ENCODE measurements around the gene SLC22A2. TPM values are rescaled to one million over a fixed set of nuclear protein-coding genes. Genes with fewer than 3 reads are reported as not detected.
A peak's percentile ranks its signal among the peaks of the same experiment; 100 is the strongest.

Gene SLC22A2
- total RNA-seq, 6 experiments from 2014 or later = not detected

- intact Hi-C loops (cut with DNase I) = no loop called here
- TF ChIP-seq, protein P1, sequence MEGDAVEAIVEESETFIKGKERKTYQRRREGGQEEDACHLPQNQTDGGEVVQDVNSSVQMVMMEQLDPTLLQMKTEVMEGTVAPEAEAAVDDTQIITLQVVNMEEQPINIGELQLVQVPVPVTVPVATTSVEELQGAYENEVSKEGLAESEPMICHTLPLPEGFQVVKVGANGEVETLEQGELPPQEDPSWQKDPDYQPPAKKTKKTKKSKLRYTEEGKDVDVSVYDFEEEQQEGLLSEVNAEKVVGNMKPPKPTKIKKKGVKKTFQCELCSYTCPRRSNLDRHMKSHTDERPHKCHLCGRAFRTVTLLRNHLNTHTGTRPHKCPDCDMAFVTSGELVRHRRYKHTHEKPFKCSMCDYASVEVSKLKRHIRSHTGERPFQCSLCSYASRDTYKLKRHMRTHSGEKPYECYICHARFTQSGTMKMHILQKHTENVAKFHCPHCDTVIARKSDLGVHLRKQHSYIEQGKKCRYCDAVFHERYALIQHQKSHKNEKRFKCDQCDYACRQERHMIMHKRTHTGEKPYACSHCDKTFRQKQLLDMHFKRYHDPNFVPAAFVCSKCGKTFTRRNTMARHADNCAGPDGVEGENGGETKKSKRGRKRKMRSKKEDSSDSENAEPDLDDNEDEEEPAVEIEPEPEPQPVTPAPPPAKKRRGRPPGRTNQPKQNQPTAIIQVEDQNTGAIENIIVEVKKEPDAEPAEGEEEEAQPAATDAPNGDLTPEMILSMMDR (IDR thresholded peaks at IDR 0.05) = no peak
- no peak for TF ChIP-seq POLR2A (IDR thresholded peaks at IDR 0.05)
- H3K27ac ChIP-seq = no peak overlapping the region
- 67% methylated on average over 1 of the region's 6 CpGs for WGBS (ENCODE audit: insufficient coverage, low coverage, low lambda C conversion rate, missing lambda C conversion rate)
- no peaks in the 10 kb centered on the region for H3K27me3 ChIP-seq
- H3K4me1 ChIP-seq = peaks cover 0 to 4% (median 0%) of the 10 kb centered on the region in 4 donors
- no peak overlapping the region for H3K4me3 ChIP-seq
- ATAC-seq (no peak), DNase-seq (no peak)
- no peaks in the 10 kb centered on the region for H3K36me3 ChIP-seq
- no peaks in the 10 kb centered on the region for H3K9me3 ChIP-seq
Measured at GRCh38 chr6:160267102-160267501, 8.5 kb upstream of the SLC22A2 start.

DNA sequence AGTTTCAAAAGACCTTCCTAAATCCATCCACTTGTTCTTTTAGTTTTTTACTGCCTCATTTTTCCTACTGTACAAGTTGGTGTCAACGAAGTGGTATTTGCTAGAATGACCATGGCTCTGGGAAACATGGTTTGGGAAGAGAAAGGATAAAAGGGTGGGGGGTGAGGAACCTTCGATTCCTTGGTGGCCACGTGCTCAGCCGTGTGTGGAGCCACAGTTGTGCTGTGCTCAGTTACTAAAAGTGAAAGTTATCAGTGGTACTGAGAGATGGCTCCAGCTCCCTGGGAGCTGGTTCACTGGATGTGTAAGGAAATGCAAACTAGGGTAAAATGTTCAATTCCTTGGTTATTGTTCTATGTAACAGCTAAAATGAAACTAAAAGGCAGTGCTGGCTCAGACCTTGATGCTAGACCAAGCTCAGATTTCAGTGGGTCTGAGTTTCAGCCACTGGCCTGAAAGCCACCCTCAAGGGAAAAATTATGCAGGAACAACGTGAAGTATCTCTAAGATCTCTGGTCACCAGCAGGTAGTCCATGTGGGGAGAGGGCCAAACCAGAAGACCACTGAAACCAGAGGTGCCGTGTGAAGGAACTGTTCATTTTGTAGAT lies 7.4 kb upstream of the SLC22A2 start:
- H3K27me3 ChIP-seq = no peaks in the 10 kb centered on the region
- no peaks in the 10 kb centered on the region for H3K36me3 ChIP-seq
- H3K4me1 ChIP-seq = peaks cover 0 to 4% (median 0%) of the 10 kb centered on the region in 4 donors

GRCh38 chr6:160264061-160264612 lies 5.5 kb upstream of the SLC22A2 start:
- no peak overlapping the region for H3K4me3 ChIP-seq
- no peak overlapping the region for H3K27ac ChIP-seq
- DNase-seq = no peak
- no peaks in the 10 kb centered on the region for H3K9me3 ChIP-seq
- no peak for ATAC-seq
- H3K36me3 ChIP-seq = no peaks in the 10 kb centered on the region
- TF ChIP-seq, protein P1 (IDR thresholded peaks at IDR 0.05) = no peak
- TF ChIP-seq POLR2A (IDR thresholded peaks at IDR 0.05) = no peak
- intact Hi-C loops (cut with DNase I) = no loop called here
- peaks cover 0 to 4% (median 0%) of the 10 kb centered on the region in 4 donors for H3K4me1 ChIP-seq
- no peaks in the 10 kb centered on the region for H3K27me3 ChIP-seq
- WGBS (ENCODE audit: insufficient coverage, low coverage, low lambda C conversion rate, missing lambda C conversion rate) = 74% methylated on average over 7 of the region's 7 CpGs

More for the DNA sequence above, 7.4 kb upstream of the SLC22A2 start:
- TF ChIP-seq, protein P1 (IDR thresholded peaks at IDR 0.05) = no peak
- TF ChIP-seq POLR2A (IDR thresholded peaks at IDR 0.05) = no peak
- intact Hi-C loops (cut with DNase I) = no loop called here
- Histone ChIP-seq H3K4me3 (no peak overlapping the region), H3K27ac (no peak overlapping the region), H3K9me3 (no peaks in the 10 kb centered on the region)
- 54% methylated on average over 6 of the region's 6 CpGs for WGBS (ENCODE audit: insufficient coverage, low coverage, low lambda C conversion rate, missing lambda C conversion rate)
- ATAC-seq = no peak
- no peak for DNase-seq

GRCh38 chr6:160263196-160263939 lies 4.7 kb upstream of the SLC22A2 start:
- ATAC-seq (peak in 1 of 4 donors; percentile 18), DNase-seq (no peak)
- Histone ChIP-seq H3K27me3 (no peaks in the 10 kb centered on the region), H3K4me1 (peaks cover 0 to 4% (median 0%) of the 10 kb centered on the region in 4 donors), H3K4me3 (no peak overlapping the region), H3K36me3 (no peaks in the 10 kb centered on the region), H3K9me3 (no peaks in the 10 kb centered on the region), H3K27ac (no peak overlapping the region)
- intact Hi-C loops (cut with DNase I) = no loop called here
- 65% methylated on average over 7 of the region's 7 CpGs for WGBS (ENCODE audit: insufficient coverage, low coverage, low lambda C conversion rate, missing lambda C conversion rate)
- TF ChIP-seq, protein P1 (IDR thresholded peaks at IDR 0.05) = no peak
- no peak for TF ChIP-seq POLR2A (IDR thresholded peaks at IDR 0.05)
